ENCODE data around the gene ZBTB24. TPM values are rescaled to one million over a fixed set of nuclear protein-coding genes. Genes with fewer than 3 reads are reported as not detected.

ZBTB24 gene
- total and polyA plus RNA-seq, 2 of the 13 experiments (the other 11 are each of a cell fraction or from before 2014, with no cell fraction given): 1.5 to 6.2 TPM

GRCh38 chr6:109440331-109441068 lies 42.5 kb downstream of the ZBTB24 start, which contains the start of the genes PPIL6 and SMPD2 (continued):
- no peak for TF ChIP-seq ZNF530 (CRISPR knock-in tag; IDR thresholded peaks at IDR 0.05; ENCODE audit: low read depth)
- no peak for TF ChIP-seq HBP1 (CRISPR knock-in tag; IDR thresholded peaks at IDR 0.05; ENCODE audit: low read depth)
- TF ChIP-seq ZNF547 (CRISPR knock-in tag; IDR thresholded peaks at IDR 0.05): peak; percentile 81; the same call in 1 of the 2 replicates
- TF ChIP-seq ERF (CRISPR knock-in tag; IDR thresholded peaks at IDR 0.05): 0 out of 2 replicates have a peak, but pooled peaks have one; percentile 38
- TF ChIP-seq MIXL1 (CRISPR knock-in tag; IDR thresholded peaks at IDR 0.05): no peak
- TF ChIP-seq EED (CRISPR knock-in tag; IDR thresholded peaks at IDR 0.05): no peak
- TF ChIP-seq PRPF4 (IDR thresholded peaks at IDR 0.05; ENCODE audit: low read depth, low read length, poor library complexity, severe bottlenecking): no peak
- TF ChIP-seq SKI (IDR thresholded peaks at IDR 0.05; ENCODE audit: partially characterized antibody): peak; percentile 50
- TF ChIP-seq ZNF513 (CRISPR knock-in tag; conservative IDR thresholded peaks at IDR 0.05): no peak
- TF ChIP-seq ZNF451 (CRISPR knock-in tag; IDR thresholded peaks at IDR 0.05): peak; percentile 73; the same call in 1 of the 2 replicates
- no peak for TF ChIP-seq ZBTB34 (CRISPR knock-in tag; IDR thresholded peaks at IDR 0.05)
- TF ChIP-seq HOXD1 (CRISPR knock-in tag; IDR thresholded peaks at IDR 0.05): no peak
- no peak for TF ChIP-seq SOX6 (IDR thresholded peaks at IDR 0.05)
- TF ChIP-seq SOX6 (CRISPR knock-in tag; IDR thresholded peaks at IDR 0.05): peak; percentile 37
- TF ChIP-seq ZBTB39 (CRISPR knock-in tag; IDR thresholded peaks at IDR 0.05): peak; percentile 39; the same call in 1 of the 2 replicates
- TF ChIP-seq ZKSCAN8 (CRISPR knock-in tag; IDR thresholded peaks at IDR 0.05; ENCODE audit: borderline replicate concordance): 0 out of 2 replicates have a peak, but pooled peaks have one; percentile 26
- TF ChIP-seq BORCS8-MEF2B (CRISPR knock-in tag; IDR thresholded peaks at IDR 0.05): no peak
- TF ChIP-seq ZNF891 (CRISPR knock-in tag; IDR thresholded peaks at IDR 0.05): no peak
- TF ChIP-seq NFKB2 (CRISPR knock-in tag; IDR thresholded peaks at IDR 0.05; ENCODE audit: borderline replicate concordance): no peak
- no peak for TF ChIP-seq MNT (IDR thresholded peaks at IDR 0.05)
- TF ChIP-seq ZNF143 (CRISPR knock-in tag; IDR thresholded peaks at IDR 0.05): no peak
- no peak for TF ChIP-seq LCORL (IDR thresholded peaks at IDR 0.05)
- TF ChIP-seq LCORL (CRISPR knock-in tag; IDR thresholded peaks at IDR 0.05): peak; percentile 47; the same call in 1 of the 2 replicates
- TF ChIP-seq ZBTB8A (CRISPR knock-in tag; IDR thresholded peaks at IDR 0.05; ENCODE audit: borderline replicate concordance, low read depth): peak; percentile 61; the same call in 1 of the 2 replicates
